CD14-positive monocyte (primary cell): ENCODE measurements around the gene PLEKHA8. TPM values are rescaled to one million over a fixed set of nuclear protein-coding genes. Genes with fewer than 3 reads are reported as not detected.

ENCODE experiments used
- DNase-seq, 3 donors: peaks; one replicate each; pipeline ENCODE4 v3.0.0-alpha.2; 2011 to 2022
- H2AFZ ChIP-seq: 2 replicates; pipeline ENCODE4 v1.6.0; 2012; ENCODE audit warnings: mild to moderate bottlenecking, low read depth, low read length, inconsistent platforms; ENCODE audit not compliant: insufficient read depth, poor library complexity, severe bottlenecking
- H3K27ac ChIP-seq, 2 donors: 1 replicate in 1 of 2; 2 replicates in 1 of 2; pipeline ENCODE4 v1.5.1; 2012 to 2013; ENCODE audit warnings: low read length in 2 of 2, control low read depth in 1 of 2, inconsistent platforms in 1 of 2, low read depth in 1 of 2, mild to moderate bottlenecking in 1 of 2
- H3K27me3 ChIP-seq, 2 donors: one replicate each; pipeline versions ENCODE4 v1.6.0 to v1.6.1; 2011 to 2013; ENCODE audit warnings: low read length in 2 of 2; ENCODE audit not compliant: control insufficient read depth in 2 of 2, insufficient read depth in 2 of 2
- H3K36me3 ChIP-seq, 2 donors: replicated peaks in 1 of 2; 1 replicate in 1 of 2; 2 replicates in 1 of 2; pipeline versions ENCODE4 v1.5.1 to v1.6.1; 2012 to 2013; ENCODE audit warnings: low read length in 2 of 2, control low read depth in 1 of 2, inconsistent platforms in 1 of 2, mild to moderate bottlenecking in 1 of 2; ENCODE audit not compliant: insufficient read depth in 2 of 2, control insufficient read depth in 1 of 2
- H3K4me1 ChIP-seq, 2 donors: 1 replicate in 1 of 2; 2 replicates in 1 of 2; pipeline versions ENCODE4 v1.5.1 to v1.6.1; 2012 to 2013; ENCODE audit warnings: low read length in 2 of 2, control low read depth in 1 of 2, inconsistent platforms in 1 of 2, mild to moderate bottlenecking in 1 of 2, moderate library complexity in 1 of 2; ENCODE audit not compliant: insufficient read depth in 2 of 2, control insufficient read depth in 1 of 2
- H3K4me2 ChIP-seq: replicated peaks from 2 replicates; pipeline ENCODE3; 2012; ENCODE audit warnings: low read length, moderate library complexity, mild to moderate bottlenecking; ENCODE audit not compliant: poor library complexity, severe bottlenecking; ENCODE audit errors: extremely low read depth
- H3K4me3 ChIP-seq, 3 experiments: fragments of 200-600 bp in 1 of 3; sonication (generic) in 1 of 3; replicated peaks in 1 of 3; 1 replicate in 2 of 3; 2 replicates in 1 of 3; pipeline ENCODE4 v1.5.1; 2011 to 2013; ENCODE audit warnings: low read length in 3 of 3, mild to moderate bottlenecking in 3 of 3, control low read depth in 2 of 3, low read depth in 2 of 3, inconsistent platforms in 1 of 3, moderate library complexity in 1 of 3
- H3K79me2 ChIP-seq: 2 replicates; pipeline ENCODE4 v1.6.0; 2012; ENCODE audit warnings: mild to moderate bottlenecking, control low read depth, inconsistent platforms, low read length, moderate library complexity; ENCODE audit not compliant: insufficient read depth
- H3K9ac ChIP-seq: 2 replicates; pipeline ENCODE4 v1.6.0; 2017; ENCODE audit warnings: low read length, mild to moderate bottlenecking; ENCODE audit not compliant: insufficient read depth, poor library complexity, severe bottlenecking
- H3K9me3 ChIP-seq, 2 donors: replicated peaks in 1 of 2; 1 replicate in 1 of 2; 2 replicates in 1 of 2; pipeline versions ENCODE4 v1.5.1 to v1.6.1; 2012 to 2013; ENCODE audit warnings: low read length in 2 of 2, control low read depth in 1 of 2; ENCODE audit not compliant: control insufficient read depth in 1 of 2, insufficient read depth in 1 of 2
- H4K20me1 ChIP-seq: 2 replicates; pipeline ENCODE4 v1.6.0; 2012; ENCODE audit warnings: mild to moderate bottlenecking, low read length, control low read depth, moderate library complexity; ENCODE audit not compliant: insufficient read depth
- H3K27ac Mint-ChIP-seq, 7 donors: one replicate each; pipeline ENCODE4 v1.8.0; 2020; ENCODE audit warnings: mild to moderate bottlenecking in 7 of 7, mixed read lengths in 7 of 7, moderate library complexity in 6 of 7, inconsistent platforms in 2 of 7
- H3K27me3 Mint-ChIP-seq, 3 donors: one replicate each; pipeline ENCODE4 v1.8.0; 2021 to 2022; ENCODE audit warnings: low read depth in 3 of 3, mild to moderate bottlenecking in 3 of 3, mixed read lengths in 3 of 3, moderate library complexity in 3 of 3, inconsistent platforms in 1 of 3
- H3K36me3 Mint-ChIP-seq, 2 donors: one replicate each; pipeline ENCODE4 v1.8.0; 2020; ENCODE audit warnings: mixed read lengths in 2 of 2, inconsistent platforms in 1 of 2, mild to moderate bottlenecking in 1 of 2
- H3K4me1 Mint-ChIP-seq: one replicate; pipeline ENCODE4 v1.8.0; 2020; ENCODE audit warnings: mild to moderate bottlenecking, mixed read lengths
- H3K4me3 Mint-ChIP-seq, 2 donors: one replicate each; pipeline ENCODE4 v1.8.0; 2020; ENCODE audit warnings: mild to moderate bottlenecking in 2 of 2, mixed read lengths in 2 of 2, moderate library complexity in 1 of 2
- H3K9me3 Mint-ChIP-seq, 7 donors: one replicate each; pipeline ENCODE4 v1.8.0; 2020 to 2022; ENCODE audit warnings: mixed read lengths in 7 of 7, mild to moderate bottlenecking in 6 of 7, moderate library complexity in 6 of 7, inconsistent platforms in 2 of 7
- CTCF ChIP-seq: fragments of 200-600 bp; IDR thresholded peaks from one replicate; pipeline ENCODE4 v1.8.0; 2022; ENCODE audit warnings: antibody characterized with exemption, mild to moderate bottlenecking
- intact Hi-C, 2 donors: fragments of 100-400 bp; cut with micrococcal nuclease; formaldehyde crosslinking; loops; one replicate each; pipeline versions ENCODE4 v1.15.0 to v1.15.1; 2023
- polyA plus RNA-seq, 3 donors: library from polyadenylated mRNA; depleted of rRNA in 1 of 3; unstranded in 2 of 3; stranded (reverse) in 1 of 3; fragments of 300-500 nt in 2 of 3; fragments of >200 nt in 1 of 3; fragmentation: Illumina TruSeq in 2 of 3; gene quantifications; 1 replicate in 2 of 3; 2 replicates in 1 of 3; pipeline ENCODE4 v1.2.3, GENCODE V29; 2012 to 2021

The PLEKHA8 gene
- polyA plus RNA-seq, 3 donors: 2.4 to 2.7 (median 2.6) TPM

- Histone ChIP-seq H3K4me1 (no peaks in the 10 kb centered on the region), H3K27ac (no peak overlapping the region), H3K4me3 (no peak overlapping the region), H4K20me1 (no peaks in the 10 kb centered on the region), H2AFZ (no peak overlapping the region), H3K4me2 (no peak overlapping the region), H3K9me3 (no peaks in the 10 kb centered on the region), H3K79me2 (no peaks in the 10 kb centered on the region), H3K36me3 (no peaks in the 10 kb centered on the region), H3K27me3 (no peaks in the 10 kb centered on the region), H3K9ac (no peak overlapping the region)
- no peak overlapping the region for H3K27ac Mint-ChIP-seq
- H3K36me3 Mint-ChIP-seq: peaks cover 2% of the 10 kb centered on the region in 2 donors
- H3K4me3 Mint-ChIP-seq: no peak overlapping the region
- TF ChIP-seq CTCF: no peak
- H3K4me1 Mint-ChIP-seq: peaks cover 7% of the 10 kb centered on the region
- no peak for DNase-seq
- H3K27me3 Mint-ChIP-seq: no peaks in the 10 kb centered on the region
- intact Hi-C loops: no loop called here
- H3K9me3 Mint-ChIP-seq: no peaks in the 10 kb centered on the region
These were observed 59.2 kb downstream of the PLEKHA8 start for GRCh38 chr7:30087371-30087770.

GRCh38 chr7:30088362-30088761 lies 60.1 kb downstream of the PLEKHA8 start:
- no peak overlapping the region for H3K4me2 ChIP-seq
- H3K4me3 Mint-ChIP-seq: no peak overlapping the region
- H3K4me1 Mint-ChIP-seq: peaks cover 7% of the 10 kb centered on the region
- no peaks in the 10 kb centered on the region for H3K9me3 ChIP-seq
- peaks cover 2% of the 10 kb centered on the region in 2 donors for H3K36me3 Mint-ChIP-seq
- H3K9me3 Mint-ChIP-seq: no peaks in the 10 kb centered on the region
- no peak overlapping the region for H3K27ac Mint-ChIP-seq
- no peak overlapping the region for H3K9ac ChIP-seq
- no peaks in the 10 kb centered on the region for H3K4me1 ChIP-seq
- no peaks in the 10 kb centered on the region for H3K36me3 ChIP-seq
- H4K20me1 ChIP-seq: no peaks in the 10 kb centered on the region
- intact Hi-C loops: no loop called here
- H3K27ac ChIP-seq: no peak overlapping the region
- H3K79me2 ChIP-seq: no peaks in the 10 kb centered on the region
- H2AFZ ChIP-seq: no peak overlapping the region
- H3K4me3 ChIP-seq: no peak overlapping the region
- DNase-seq: no peak
- H3K27me3 Mint-ChIP-seq: no peaks in the 10 kb centered on the region
- no peak for TF ChIP-seq CTCF
- H3K27me3 ChIP-seq: no peaks in the 10 kb centered on the region
